HepG2 (cell line): ENCODE data around the gene OR13J1. TPM values are rescaled to one million over a fixed set of nuclear protein-coding genes. Genes with fewer than 3 reads are reported as not detected.

ENCODE experiments used
- CCAR2 ChIP-seq: fragments of 200-400 bp; formaldehyde crosslinking; optimal IDR thresholded peaks from 2 replicates; pipeline ENCODE3; 2018; ENCODE audit warnings: low read depth, mild to moderate bottlenecking, low read length, moderate library complexity
- FOXA3 ChIP-seq: IDR thresholded peaks from 2 replicates; pipeline ENCODE4 v1.6.1; 2016; ENCODE audit warnings: missing genetic modification reagents, missing compliant biosample characterization
- FOXO1 ChIP-seq: sonication (generic); formaldehyde crosslinking; IDR thresholded peaks from 2 replicates; pipeline ENCODE4 v1.4.0; 2020; ENCODE audit warnings: missing genetic modification reagents
- GATAD2A ChIP-seq: IDR thresholded peaks from 2 replicates; pipeline ENCODE4 v1.6.1; 2016
- KDM5A ChIP-seq: fragments of 200-600 bp; sonication (generic); IDR thresholded peaks from 2 replicates; pipeline ENCODE4 v1.7.0; 2018; ENCODE audit warnings: antibody characterized with exemption, mild to moderate bottlenecking, low read length, borderline replicate concordance
- KLF15 ChIP-seq: sonication (generic); formaldehyde crosslinking; IDR thresholded peaks from 2 replicates; pipeline ENCODE4 v1.8.1; 2023; ENCODE audit warnings: borderline replicate concordance, mild to moderate bottlenecking, inconsistent platforms, missing genetic modification reagents, mixed read lengths
- NAIF1 ChIP-seq: sonication (generic); formaldehyde crosslinking; IDR thresholded peaks from 2 replicates; pipeline ENCODE4 v1.5.0; 2020; ENCODE audit warnings: mild to moderate bottlenecking, missing genetic modification reagents, borderline replicate concordance
- NR2F1 ChIP-seq, 2 experiments: fragments of 450-650 bp in 1 of 2; formaldehyde crosslinking in 1 of 2; IDR thresholded peaks; 2 replicates each; pipeline versions ENCODE4 v1.5.0 to v1.6.1; 2016 to 2020; ENCODE audit warnings: mild to moderate bottlenecking in 1 of 2, missing compliant biosample characterization in 1 of 2, missing genetic modification reagents in 1 of 2, moderate library complexity in 1 of 2
- RERE ChIP-seq: IDR thresholded peaks from 2 replicates; pipeline ENCODE4 v1.6.1; 2016; ENCODE audit warnings: low read depth, missing genetic modification reagents, missing compliant biosample characterization
- SRSF9 ChIP-seq: fragments of 200-400 bp; formaldehyde crosslinking; IDR thresholded peaks from 2 replicates; pipeline ENCODE4 v1.6.1; 2018; ENCODE audit warnings: borderline replicate concordance, mild to moderate bottlenecking, low read depth, low read length; ENCODE audit not compliant: insufficient read depth, poor library complexity, severe bottlenecking
- USF2 ChIP-seq, 2 experiments: sonication (generic) in 1 of 2; formaldehyde crosslinking in 1 of 2; IDR thresholded peaks; 2 replicates each; pipeline versions ENCODE4 v1.5.1 to v1.6.1; 2011 to 2020; ENCODE audit warnings: borderline replicate concordance in 1 of 2, low read depth in 1 of 2, low read length in 1 of 2, mild to moderate bottlenecking in 1 of 2, missing genetic modification reagents in 1 of 2, moderate library complexity in 1 of 2
- ZNF282 ChIP-seq: fragments of 450-650 bp; IDR thresholded peaks from 2 replicates; pipeline ENCODE4 v1.6.1; 2018; ENCODE audit not compliant: partially characterized antibody
- ZNF800 ChIP-seq: sonication (generic); formaldehyde crosslinking; IDR thresholded peaks from 2 replicates; pipeline ENCODE4 v1.4.0; 2020; ENCODE audit warnings: missing genetic modification reagents
- polyA plus RNA-seq, 8 experiments: library from polyadenylated mRNA; depleted of rRNA in 3 of 8; stranded (reverse) in 7 of 8; unstranded in 1 of 8; fragments of >200 nt; fragmentation: Illumina TruSeq in 4 of 8; extraction: Trizol in 4 of 8; gene quantifications; 2 replicates each; pipeline versions ENCODE4 v1.2.1 to v1.2.3, GENCODE V29; 2011 to 2016; ENCODE audit warnings: low read depth in 4 of 8, missing spikeins in 1 of 8, mixed read lengths in 1 of 8; ENCODE audit not compliant: insufficient read depth in 1 of 8
- total RNA-seq, 5 experiments: library from RNA; depleted of rRNA; stranded (reverse); fragments of >200 nt; fragmentation: Illumina TruSeq; extraction: Trizol; gene quantifications; 2 replicates each; pipeline ENCODE4 v1.2.3, GENCODE V29; 2016; ENCODE audit warnings: low read depth in 1 of 5
- TF ChIP-seq, protein P1 (sequence below): sonication (generic); formaldehyde crosslinking; IDR thresholded peaks from 2 replicates; pipeline ENCODE4 v1.8.0; 2022; ENCODE audit warnings: missing genetic modification reagents, mild to moderate bottlenecking, moderate library complexity, borderline replicate concordance

OR13J1 gene
- total and polyA plus RNA-seq, 2 of the 13 experiments (the other 11 are each of a cell fraction or from before 2014, with no cell fraction given): not detected

DNA sequence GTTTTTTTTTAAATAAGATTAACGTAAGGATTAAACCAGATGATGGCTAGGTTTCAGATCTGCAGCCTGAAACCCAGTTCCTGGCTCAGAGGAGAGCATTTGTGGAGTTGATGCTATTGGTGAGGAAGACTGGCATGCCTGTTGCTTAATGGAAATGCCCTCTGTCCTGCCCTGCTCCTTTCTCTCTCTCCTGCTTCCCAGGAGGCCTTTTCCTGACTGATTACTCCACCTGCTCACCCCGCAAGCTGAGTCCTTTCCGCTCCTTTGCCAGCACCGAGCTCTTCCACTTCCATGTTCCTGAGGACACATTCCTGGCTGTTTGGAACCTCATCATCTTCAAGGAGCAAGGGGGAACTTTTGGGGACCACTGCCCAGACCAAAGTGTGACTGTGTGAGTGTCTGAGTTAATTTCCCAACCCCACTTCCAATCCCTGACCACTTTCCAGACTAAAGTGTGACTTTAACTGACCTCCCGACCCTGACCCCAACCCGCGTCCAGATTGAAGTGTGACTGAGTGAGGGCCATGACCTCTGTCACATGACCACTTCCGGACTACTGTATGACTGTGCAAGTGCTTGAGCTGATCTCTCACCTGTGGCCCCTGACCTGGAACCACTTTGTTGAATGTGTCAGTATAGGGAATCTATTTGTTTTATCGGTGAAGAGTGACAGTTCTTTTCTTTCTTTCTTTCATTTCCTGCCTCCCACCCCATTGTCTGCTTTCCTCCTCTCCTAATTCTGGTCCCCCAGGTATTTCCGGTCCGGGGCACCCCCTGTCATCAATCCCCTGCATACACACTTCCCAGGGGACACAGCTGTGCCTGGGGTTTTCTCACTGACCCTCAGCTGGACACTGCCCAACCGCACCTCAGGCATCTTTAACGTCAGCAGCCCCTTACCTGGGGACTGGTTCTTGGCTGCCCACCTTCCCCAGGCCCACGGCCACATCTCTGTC lies 35.7 kb downstream of the OR13J1 start (continued):
- TF ChIP-seq, protein P1, sequence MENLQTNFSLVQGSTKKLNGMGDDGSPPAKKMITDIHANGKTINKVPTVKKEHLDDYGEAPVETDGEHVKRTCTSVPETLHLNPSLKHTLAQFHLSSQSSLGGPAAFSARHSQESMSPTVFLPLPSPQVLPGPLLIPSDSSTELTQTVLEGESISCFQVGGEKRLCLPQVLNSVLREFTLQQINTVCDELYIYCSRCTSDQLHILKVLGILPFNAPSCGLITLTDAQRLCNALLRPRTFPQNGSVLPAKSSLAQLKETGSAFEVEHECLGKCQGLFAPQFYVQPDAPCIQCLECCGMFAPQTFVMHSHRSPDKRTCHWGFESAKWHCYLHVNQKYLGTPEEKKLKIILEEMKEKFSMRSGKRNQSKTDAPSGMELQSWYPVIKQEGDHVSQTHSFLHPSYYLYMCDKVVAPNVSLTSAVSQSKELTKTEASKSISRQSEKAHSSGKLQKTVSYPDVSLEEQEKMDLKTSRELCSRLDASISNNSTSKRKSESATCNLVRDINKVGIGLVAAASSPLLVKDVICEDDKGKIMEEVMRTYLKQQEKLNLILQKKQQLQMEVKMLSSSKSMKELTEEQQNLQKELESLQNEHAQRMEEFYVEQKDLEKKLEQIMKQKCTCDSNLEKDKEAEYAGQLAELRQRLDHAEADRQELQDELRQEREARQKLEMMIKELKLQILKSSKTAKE (CRISPR knock-in tag): 0 out of 2 replicates have a peak, but pooled peaks have one; percentile 27
- TF ChIP-seq NAIF1 (CRISPR knock-in tag) (no peak), CCAR2 (no peak), ZNF282 (no peak), ZNF800 (CRISPR knock-in tag) (no peak), SRSF9 (no peak), FOXA3 (peak; percentile 26), KLF15 (no peak), RERE (CRISPR knock-in tag) (peak; percentile 49; the same call in 1 of the 2 replicates), GATAD2A (CRISPR knock-in tag) (0 out of 2 replicates have a peak, but pooled peaks have one; percentile 39), FOXO1 (CRISPR knock-in tag) (no peak), KDM5A (no peak), NR2F1 (CRISPR knock-in tag; IDR thresholded peaks at IDR 0.05) (peak; percentile 94 to 95), USF2 (IDR thresholded peaks at IDR 0.05; ENCODE audit: low read depth, low read length) (no peak; the same call in 1 of the 2 replicates), USF2 (CRISPR knock-in tag; IDR thresholded peaks at IDR 0.05; ENCODE audit: borderline replicate concordance) (peak; percentile 79; the same call in 1 of the 2 replicates)
